Testis (tissue), 3 donors: ENCODE measurements around the gene ZNF763. TPM values are rescaled to one million over a fixed set of nuclear protein-coding genes. Genes with fewer than 3 reads are reported as not detected.

ENCODE experiments used
- DNase-seq: peaks from one replicate; pipeline ENCODE4 v3.0.0-alpha.2; 2019
- H3K27ac ChIP-seq, 2 donors: fragments of 200-600 bp; sonication (generic); one replicate each; pipeline ENCODE4 v1.5.1; 2019
- H3K27me3 ChIP-seq: fragments of 200-600 bp; sonication (generic); one replicate; pipeline ENCODE4 v1.5.1; 2019
- H3K36me3 ChIP-seq: fragments of 200-600 bp; sonication (generic); one replicate; pipeline ENCODE4 v1.5.1; 2017; ENCODE audit warnings: low read depth; ENCODE audit errors: missing control alignments
- H3K4me1 ChIP-seq: fragments of 200-600 bp; sonication (generic); one replicate; pipeline ENCODE4 v1.5.1; 2019
- H3K4me3 ChIP-seq, 2 donors: fragments of 200-600 bp; sonication (generic); one replicate each; pipeline ENCODE4 v1.5.1; 2017 to 2019
- H3K9me3 ChIP-seq: fragments of 200-600 bp; sonication (generic); one replicate; pipeline ENCODE4 v1.5.1; 2017
- CTCF ChIP-seq, 3 experiments: fragments of 450-650 bp in 2 of 3; fragments of 200-600 bp in 1 of 3; sonication (generic) in 1 of 3; IDR thresholded peaks; one replicate each; pipeline ENCODE4 v1.5.1; 2016 to 2019; ENCODE audit warnings: antibody characterized with exemption in 3 of 3, mild to moderate bottlenecking in 2 of 3, moderate library complexity in 1 of 3
- POLR2A ChIP-seq: fragments of 450-650 bp; IDR thresholded peaks from one replicate; pipeline ENCODE4 v1.6.1; 2017; ENCODE audit warnings: antibody characterized with exemption, mild to moderate bottlenecking, moderate library complexity
- WGBS, 2 donors: methylation state at CpG; one replicate each; pipeline ENCODE4 v1.1.5; 2018; 5-methylcytosine and 5-hydroxymethylcytosine counted together
- intact Hi-C: fragments of 100-400 bp; cut with DNase I; formaldehyde crosslinking; loops from one replicate; pipeline ENCODE4 v1.15.1; 2023; ENCODE audit warnings: low total_unique reads
- polyA plus RNA-seq: library from polyadenylated mRNA; stranded (reverse); fragments of 350-450 nt; fragmentation: Illumina TruSeq; extraction: RNeasy Lipid Tissue Mini Kit (QIAGEN cat#74804); gene quantifications from one replicate; pipeline ENCODE4 v1.2.3, GENCODE V29; 2014; ENCODE audit warnings: low read depth, low replicate concordance; ENCODE audit not compliant: insufficient read depth
- small RNA-seq, 2 donors: library from RNA; depleted of rRNA; stranded (forward); fragments of <200 nt; gene quantifications; one replicate each; pipeline ENCODE3, GENCODE V24; 2016
- total RNA-seq, 2 donors: library from RNA; depleted of rRNA; stranded (reverse); fragments of >200 nt; gene quantifications; one replicate each; pipeline ENCODE4 v1.2.3, GENCODE V29; 2016

Gene ZNF763
- total and polyA plus RNA-seq, 3 donors from 2014 or later, result 5.0 to 7.9 (median 7.6) TPM

GRCh38 chr19:12015753-12016116 is 50.9 kb downstream of the ZNF763 start:
- H3K4me1 ChIP-seq, result no peaks in the 10 kb centered on the region
- no peak for DNase-seq
- intact Hi-C loops, result no loop called here
- H3K9me3 ChIP-seq, result no peaks in the 10 kb centered on the region
- TF ChIP-seq CTCF (IDR thresholded peaks at IDR 0.05) (no peak), POLR2A (no peak)
- no peaks in the 10 kb centered on the region for H3K27me3 ChIP-seq
- H3K27ac ChIP-seq, result no peak overlapping the region
- H3K4me3 ChIP-seq, result no peak overlapping the region
- 64 to 78% methylated on average over 2 of the region's 2 CpGs for WGBS, 2 donors
- no peaks in the 10 kb centered on the region for H3K36me3 ChIP-seq

Small RNA genes within 50 kb of the gene (small RNA-seq; reads per million reads assigned to genes)
- gene RNA5SP464 (0 reads per million in 2 donors), gene RNA5SP465 (0 reads per million in 2 donors)

Other genes starting within 250 kb of the ZNF763 start
- 1 to 10 TPM; 2.1 to 5.2 TPM for gene ZNF823, start 226.1 kb upstream of the ZNF763 start, total RNA-seq
- gene ZNF823, start 226.1 kb upstream of the ZNF763 start, polyA plus RNA-seq, result 1.6 TPM
- gene ZNF441, start 198.0 kb upstream of the ZNF763 start, total RNA-seq, result 10 to 100 TPM; 11.6 to 13.8 TPM
- gene ZNF441, start 198.0 kb upstream of the ZNF763 start, polyA plus RNA-seq, result 2.4 TPM
- 1 to 10 TPM in 1 of 2 donors, under 1 TPM in 1; 0.62 to 2.6 TPM for gene ZNF491, start 166.5 kb upstream of the ZNF763 start, total RNA-seq
- 1.2 TPM for gene ZNF491, start 166.5 kb upstream of the ZNF763 start, polyA plus RNA-seq
- 10 to 100 TPM; 14.1 to 16.7 TPM for gene ZNF440, start 150.8 kb upstream of the ZNF763 start, total RNA-seq
- gene ZNF440, start 150.8 kb upstream of the ZNF763 start, polyA plus RNA-seq, result 11.3 TPM
- gene ZNF439, start 116.3 kb upstream of the ZNF763 start, total RNA-seq, result 10 to 100 TPM; 17.1 to 20.1 TPM
- gene ZNF439, start 116.3 kb upstream of the ZNF763 start, polyA plus RNA-seq, result 5.9 TPM
- gene ZNF69, start 77.3 kb upstream of the ZNF763 start, total RNA-seq, result 10 to 100 TPM; 31.7 to 39.8 TPM
- 2.5 TPM for gene ZNF69, start 77.3 kb upstream of the ZNF763 start, polyA plus RNA-seq
- gene ZNF700, start 39.9 kb upstream of the ZNF763 start, total RNA-seq, result 10 to 100 TPM; 22.0 to 26.1 TPM
- gene ZNF700, start 39.9 kb upstream of the ZNF763 start, polyA plus RNA-seq, result 9.0 TPM
- gene ZNF433, start 70.6 kb downstream of the ZNF763 start, total RNA-seq, result 10 to 100 TPM; 26.1 to 43.4 TPM
- 46.6 TPM for gene ZNF433, start 70.6 kb downstream of the ZNF763 start, polyA plus RNA-seq
- 1 to 10 TPM in 1 of 2 donors, under 1 TPM in 1; 0.31 to 1.1 TPM for gene ZNF878, start 87.9 kb downstream of the ZNF763 start, total RNA-seq
- 0.54 TPM for gene ZNF878, start 87.9 kb downstream of the ZNF763 start, polyA plus RNA-seq
- gene ZNF844, start 99.7 kb downstream of the ZNF763 start, total RNA-seq, result 10 to 100 TPM; 15.7 to 18.0 TPM
- 10.3 TPM for gene ZNF844, start 99.7 kb downstream of the ZNF763 start, polyA plus RNA-seq
- gene ZNF20, start 175.3 kb downstream of the ZNF763 start, total RNA-seq, result 1 to 10 TPM; 7.5 to 8.9 TPM
- gene ZNF20, start 175.3 kb downstream of the ZNF763 start, polyA plus RNA-seq, result 10.9 TPM
- 1 to 10 TPM; 6.5 to 8.2 TPM for gene ZNF625, start 191.7 kb downstream of the ZNF763 start, total RNA-seq
- gene ZNF625, start 191.7 kb downstream of the ZNF763 start, polyA plus RNA-seq, result 1.4 TPM
- 10 to 100 TPM; 14.6 to 18.7 TPM for gene ZNF136, start 198.1 kb downstream of the ZNF763 start, total RNA-seq
- 7.9 TPM for gene ZNF136, start 198.1 kb downstream of the ZNF763 start, polyA plus RNA-seq